Activated CD4-positive, alpha-beta memory T cell treated with anti-CD3 and anti-CD28 coated beads, Interleukin-2, amount 10 ng/mL, durations not matched to agents 7 days and 5 days (primary cell): ENCODE data around the gene PDE4D. TPM values are rescaled to one million over a fixed set of nuclear protein-coding genes. Genes with fewer than 3 reads are reported as not detected.

ENCODE experiments used
- CTCF ChIA-PET: fragments of 350-600 bp; sonication (Branson Sonifier 250); formaldehyde crosslinking; loops from one replicate; lab custom pipeline; 2021; ENCODE audit warnings: antibody characterized with exemption, inconsistent platforms; lab: Charles Lee
- POLR2A ChIA-PET: fragments of 350-600 bp; sonication (Branson Sonifier 250); formaldehyde crosslinking; loops from one replicate; lab custom pipeline; 2021; ENCODE audit warnings: antibody characterized with exemption; lab: Charles Lee
- DNase-seq: peaks from one replicate; pipeline ENCODE4 v3.0.0-alpha.2; 2020
- H3K27ac Mint-ChIP-seq: one replicate; pipeline ENCODE4 v1.8.0; 2021; ENCODE audit warnings: mild to moderate bottlenecking, mixed read lengths
- H3K27me3 Mint-ChIP-seq: one replicate; pipeline ENCODE4 v1.8.0; 2021; ENCODE audit warnings: mixed read lengths
- H3K36me3 Mint-ChIP-seq: one replicate; pipeline ENCODE4 v1.8.0; 2021; ENCODE audit warnings: low read depth, mixed read lengths
- H3K4me1 Mint-ChIP-seq: one replicate; pipeline ENCODE4 v1.8.0; 2021; ENCODE audit warnings: mixed read lengths
- H3K4me3 Mint-ChIP-seq: one replicate; pipeline ENCODE4 v1.8.0; 2021; ENCODE audit warnings: mild to moderate bottlenecking, mixed read lengths
- H3K9me3 Mint-ChIP-seq: one replicate; pipeline ENCODE4 v1.8.0; 2021; ENCODE audit warnings: mixed read lengths
- total RNA-seq, 2 experiments: library from RNA; stranded (reverse); gene quantifications; one replicate each; pipeline ENCODE4 v1.2.3, GENCODE V29; 2021

The PDE4D gene
- total RNA-seq, 2 experiments from 2014 or later: 123 to 126 TPM

DNA sequence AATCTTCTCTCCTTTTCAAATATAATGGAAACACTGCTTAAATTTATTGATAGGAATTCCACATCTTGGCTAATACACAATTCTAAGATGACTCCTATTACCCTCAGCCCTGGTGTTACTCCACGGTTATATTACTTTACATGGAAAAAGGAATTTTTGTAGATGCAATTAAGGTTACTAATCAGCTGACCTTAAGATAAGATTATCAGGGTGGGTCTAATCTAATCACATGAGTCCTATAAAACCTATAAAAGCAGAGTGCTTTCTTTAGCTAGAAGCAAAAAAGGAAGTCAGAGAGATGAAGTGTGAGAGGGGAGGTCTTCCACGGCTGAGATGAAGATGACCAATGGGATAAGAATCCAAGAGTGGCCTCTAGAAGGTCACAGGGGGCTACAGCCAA is 268.6 kb downstream of the PDE4D start:
- Mint-ChIP-seq H3K27ac (no peak overlapping the region), H3K4me1 (no peaks in the 10 kb centered on the region), H3K9me3 (no peaks in the 10 kb centered on the region), H3K27me3 (peaks cover 2% of the 10 kb centered on the region), H3K36me3 (no peaks in the 10 kb centered on the region), H3K4me3 (no peak overlapping the region)
- ChIA-PET POLR2A (no interaction called here), CTCF (no interaction called here)
- DNase-seq: no peak

DNA sequence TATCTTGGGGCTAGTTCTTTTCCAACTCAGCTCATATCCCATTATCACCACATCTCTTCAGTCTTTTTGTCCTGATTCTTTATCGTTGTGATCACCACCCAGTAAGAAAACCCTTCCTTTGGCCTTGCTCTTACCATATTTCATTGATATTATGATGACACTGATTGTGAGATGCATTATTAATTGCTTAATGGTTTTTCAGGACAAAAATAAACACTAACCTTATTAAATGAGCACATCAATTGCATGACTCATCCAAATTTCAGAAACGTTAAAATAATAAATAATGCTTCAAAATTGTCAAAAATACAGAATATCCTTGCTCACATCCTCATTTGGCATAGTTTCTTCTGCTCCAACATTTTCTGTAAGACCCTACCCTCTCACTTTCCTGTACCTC is 270.7 kb downstream of the PDE4D start:
- ChIA-PET CTCF (interaction anchor here (1.1 kb wide), 1 partner anchor 187 kb away, joined by 3 read pairs; no protein-coding TSS in a partner anchor), POLR2A (no interaction called here)
- H3K4me1 Mint-ChIP-seq: no peaks in the 10 kb centered on the region
- H3K27ac Mint-ChIP-seq: no peak overlapping the region
- H3K4me3 Mint-ChIP-seq: no peak overlapping the region
- DNase-seq: no peak
- H3K27me3 Mint-ChIP-seq: peaks cover 5% of the 10 kb centered on the region
- H3K36me3 Mint-ChIP-seq: no peaks in the 10 kb centered on the region
- no peaks in the 10 kb centered on the region for H3K9me3 Mint-ChIP-seq

- ChIA-PET POLR2A (no interaction called here), CTCF (no interaction called here)
- H3K36me3 Mint-ChIP-seq: no peaks in the 10 kb centered on the region
- H3K4me1 Mint-ChIP-seq: no peaks in the 10 kb centered on the region
- H3K27ac Mint-ChIP-seq: no peak overlapping the region
- H3K9me3 Mint-ChIP-seq: no peaks in the 10 kb centered on the region
- H3K27me3 Mint-ChIP-seq: peaks cover 5% of the 10 kb centered on the region
- no peak for DNase-seq
- H3K4me3 Mint-ChIP-seq: no peak overlapping the region
Observed at GRCh38 chr5:59621477-59621876, 272.0 kb downstream of the PDE4D start.

- ChIA-PET CTCF (no interaction called here), POLR2A (no interaction called here)
- Mint-ChIP-seq H3K9me3 (no peaks in the 10 kb centered on the region), H3K4me3 (no peak overlapping the region), H3K27ac (no peak overlapping the region), H3K4me1 (no peaks in the 10 kb centered on the region), H3K36me3 (no peaks in the 10 kb centered on the region), H3K27me3 (peaks cover 5% of the 10 kb centered on the region)
- no peak for DNase-seq
Observed at GRCh38 chr5:59620535-59621212, 272.9 kb downstream of the PDE4D start.

- H3K36me3 Mint-ChIP-seq: no peaks in the 10 kb centered on the region
- POLR2A ChIA-PET: no interaction called here
- CTCF ChIA-PET: no interaction called here
- no peaks in the 10 kb centered on the region for H3K4me1 Mint-ChIP-seq
- no peak overlapping the region for H3K4me3 Mint-ChIP-seq
- H3K27me3 Mint-ChIP-seq: peaks cover 5% of the 10 kb centered on the region
- H3K9me3 Mint-ChIP-seq: no peaks in the 10 kb centered on the region
- H3K27ac Mint-ChIP-seq: no peak overlapping the region
- DNase-seq: no peak
Observed at GRCh38 chr5:59618644-59619043, 274.9 kb downstream of the PDE4D start.

DNA sequence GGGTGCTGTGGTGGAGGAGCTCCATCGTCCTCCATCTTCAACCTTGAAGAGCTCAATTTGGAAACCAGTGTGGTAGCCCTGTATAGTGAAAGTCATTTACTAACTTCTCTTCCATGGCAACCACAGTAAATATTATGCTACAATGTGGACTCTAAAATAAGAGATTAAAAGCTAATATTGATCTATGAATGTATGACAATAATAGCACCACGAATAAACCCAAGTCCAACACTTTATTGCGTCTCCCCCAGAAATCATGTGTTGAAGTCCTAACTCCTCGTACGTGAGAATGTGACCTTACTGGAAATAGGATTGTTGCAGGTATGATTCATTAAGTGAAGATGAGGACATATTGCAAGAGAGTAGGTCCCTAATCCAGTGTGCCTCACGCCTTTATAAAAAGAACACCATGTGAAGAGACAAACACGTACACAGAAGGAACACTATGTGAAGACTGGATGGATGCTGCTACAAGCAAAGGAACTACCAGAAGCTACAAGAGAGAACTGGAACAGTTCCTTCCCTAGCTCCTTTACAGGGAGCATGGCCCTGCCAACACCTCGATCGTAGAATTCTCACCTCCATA is 276.2 kb downstream of the PDE4D start:
- ChIA-PET POLR2A (no interaction called here), CTCF (no interaction called here)
- no peaks in the 10 kb centered on the region for H3K4me1 Mint-ChIP-seq
- H3K9me3 Mint-ChIP-seq: no peaks in the 10 kb centered on the region
- H3K27me3 Mint-ChIP-seq: peaks cover 8% of the 10 kb centered on the region
- H3K27ac Mint-ChIP-seq: no peak overlapping the region
- DNase-seq: no peak
- H3K36me3 Mint-ChIP-seq: no peaks in the 10 kb centered on the region
- no peak overlapping the region for H3K4me3 Mint-ChIP-seq

- no peak for DNase-seq
- ChIA-PET CTCF (no interaction called here), POLR2A (no interaction called here)
- H3K27ac Mint-ChIP-seq: no peak overlapping the region
- H3K9me3 Mint-ChIP-seq: no peaks in the 10 kb centered on the region
- peaks cover 8% of the 10 kb centered on the region for H3K27me3 Mint-ChIP-seq
- H3K4me1 Mint-ChIP-seq: no peaks in the 10 kb centered on the region
- H3K36me3 Mint-ChIP-seq: no peaks in the 10 kb centered on the region
- no peak overlapping the region for H3K4me3 Mint-ChIP-seq
Observed at GRCh38 chr5:59616413-59616812, 277.1 kb downstream of the PDE4D start.

DNA sequence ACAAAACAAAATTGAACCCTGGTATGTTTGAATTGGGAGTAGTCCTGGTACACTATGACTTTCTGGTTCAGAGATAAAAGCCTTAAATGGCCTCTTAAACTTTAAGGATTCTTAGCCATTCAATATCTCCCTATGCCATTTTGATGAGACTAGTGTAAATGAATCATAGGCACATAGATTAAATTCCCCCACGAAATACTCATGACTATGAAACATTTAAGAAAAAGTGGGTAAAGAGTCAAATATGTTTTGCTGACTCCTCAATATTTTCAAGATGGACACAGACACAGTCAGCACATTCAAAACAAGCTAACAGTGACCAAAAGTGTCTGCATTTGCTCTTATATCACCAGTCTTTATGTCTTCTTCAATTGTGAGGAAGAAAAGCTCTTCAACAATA is 278.3 kb downstream of the PDE4D start:
- DNase-seq: no peak
- ChIA-PET CTCF (no interaction called here), POLR2A (no interaction called here)
- H3K27ac Mint-ChIP-seq: no peak overlapping the region
- no peak overlapping the region for H3K4me3 Mint-ChIP-seq
- H3K4me1 Mint-ChIP-seq: no peaks in the 10 kb centered on the region
- H3K36me3 Mint-ChIP-seq: no peaks in the 10 kb centered on the region
- peaks cover 8% of the 10 kb centered on the region for H3K27me3 Mint-ChIP-seq
- no peaks in the 10 kb centered on the region for H3K9me3 Mint-ChIP-seq

DNA sequence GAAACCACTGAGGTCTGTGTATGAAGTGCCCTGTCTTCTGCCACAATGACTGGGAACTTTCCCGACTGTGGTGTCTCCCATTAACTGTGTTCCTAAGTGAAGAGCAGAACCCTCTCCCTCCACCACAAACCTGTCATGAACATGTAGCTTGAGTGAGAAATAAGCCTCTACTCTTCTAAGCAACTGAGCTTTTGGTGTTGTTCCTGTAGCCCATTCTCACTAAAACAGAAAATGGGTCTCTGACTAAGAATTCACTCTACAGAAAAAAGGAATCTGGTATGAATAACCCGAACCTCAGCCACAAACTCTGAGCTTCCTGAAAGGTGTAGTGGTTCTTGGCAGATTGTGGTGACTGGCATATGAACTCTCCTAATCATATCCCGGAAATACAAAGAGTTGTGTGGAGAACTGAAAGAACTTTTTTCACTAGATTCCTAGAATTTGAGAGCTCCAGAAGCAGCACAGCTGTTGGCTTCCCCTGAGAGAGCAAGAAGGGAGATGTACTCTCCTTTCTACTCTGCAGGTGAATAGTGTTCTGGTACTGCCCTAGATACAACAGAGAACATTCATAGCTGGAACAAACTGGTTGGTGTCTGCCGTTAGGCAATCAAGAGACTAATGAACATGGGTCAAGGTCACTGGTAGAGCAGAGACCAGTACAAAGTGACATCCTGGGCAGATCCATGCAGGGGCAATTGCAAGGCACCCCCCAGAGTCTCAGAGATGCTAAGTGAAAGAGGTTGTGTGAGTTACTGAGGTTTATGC is 283.8 kb downstream of the PDE4D start:
- peaks cover 16% of the 10 kb centered on the region for H3K27me3 Mint-ChIP-seq
- no peaks in the 10 kb centered on the region for H3K36me3 Mint-ChIP-seq
- H3K4me3 Mint-ChIP-seq: no peak overlapping the region
- H3K27ac Mint-ChIP-seq: no peak overlapping the region
- ChIA-PET POLR2A (interaction anchor here (1.0 kb wide), 1 partner anchor 19 kb away, joined by 4 read pairs; no protein-coding TSS in a partner anchor), CTCF (no interaction called here)
- H3K4me1 Mint-ChIP-seq: peaks cover 14% of the 10 kb centered on the region
- H3K9me3 Mint-ChIP-seq: no peaks in the 10 kb centered on the region
- no peak for DNase-seq

GRCh38 chr5:59608745-59609144 is 284.8 kb downstream of the PDE4D start:
- H3K4me1 Mint-ChIP-seq: peaks cover 14% of the 10 kb centered on the region
- no peak overlapping the region for H3K4me3 Mint-ChIP-seq
- CTCF ChIA-PET: no interaction called here
- POLR2A ChIA-PET: no interaction called here
- no peaks in the 10 kb centered on the region for H3K36me3 Mint-ChIP-seq
- DNase-seq: no peak
- H3K9me3 Mint-ChIP-seq: no peaks in the 10 kb centered on the region
- H3K27ac Mint-ChIP-seq: no peak overlapping the region
- peaks cover 21% of the 10 kb centered on the region for H3K27me3 Mint-ChIP-seq

- no peaks in the 10 kb centered on the region for H3K36me3 Mint-ChIP-seq
- ChIA-PET POLR2A (no interaction called here), CTCF (no interaction called here)
- no peaks in the 10 kb centered on the region for H3K9me3 Mint-ChIP-seq
- DNase-seq: no peak
- H3K4me1 Mint-ChIP-seq: peaks cover 14% of the 10 kb centered on the region
- peaks cover 19% of the 10 kb centered on the region for H3K27me3 Mint-ChIP-seq
- H3K4me3 Mint-ChIP-seq: no peak overlapping the region
- no peak overlapping the region for H3K27ac Mint-ChIP-seq
Observed at GRCh38 chr5:59607138-59607765, 286.3 kb downstream of the PDE4D start.

DNA sequence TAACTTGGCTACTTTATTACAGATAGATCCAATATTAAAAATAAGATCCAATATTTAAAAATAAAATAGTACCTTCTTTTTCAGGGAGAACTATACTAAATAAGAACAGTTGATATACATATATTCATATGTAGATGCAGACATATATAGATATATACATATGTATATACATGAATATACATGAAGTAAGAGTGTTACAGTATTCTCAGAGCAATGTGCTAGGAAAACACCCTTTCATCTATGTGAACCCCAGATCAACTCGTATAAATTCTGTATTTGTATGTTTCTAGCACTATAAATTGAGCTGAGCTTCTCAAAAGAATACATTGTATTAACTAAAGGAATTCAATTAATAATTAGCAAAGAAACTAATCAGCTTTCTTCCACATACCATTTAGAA is 287.6 kb downstream of the PDE4D start:
- ChIA-PET CTCF (no interaction called here), POLR2A (no interaction called here)
- no peak overlapping the region for H3K27ac Mint-ChIP-seq
- DNase-seq: no peak
- no peaks in the 10 kb centered on the region for H3K9me3 Mint-ChIP-seq
- no peaks in the 10 kb centered on the region for H3K36me3 Mint-ChIP-seq
- H3K27me3 Mint-ChIP-seq: peaks cover 23% of the 10 kb centered on the region
- H3K4me1 Mint-ChIP-seq: peaks cover 14% of the 10 kb centered on the region
- no peak overlapping the region for H3K4me3 Mint-ChIP-seq

- peaks cover 21% of the 10 kb centered on the region for H3K27me3 Mint-ChIP-seq
- CTCF ChIA-PET: no interaction called here
- no peaks in the 10 kb centered on the region for H3K36me3 Mint-ChIP-seq
- no peak overlapping the region for H3K27ac Mint-ChIP-seq
- no peak for DNase-seq
- POLR2A ChIA-PET: no interaction called here
- H3K4me1 Mint-ChIP-seq: peaks cover 8% of the 10 kb centered on the region
- H3K9me3 Mint-ChIP-seq: no peaks in the 10 kb centered on the region
- no peak overlapping the region for H3K4me3 Mint-ChIP-seq
Observed at GRCh38 chr5:59604111-59604510, 289.4 kb downstream of the PDE4D start.
